GM18507 (cell line): ENCODE measurements around the gene FUT9.

Source experiments
- DNase-seq: peaks from one replicate; pipeline ENCODE4 v3.0.0; 2011; ENCODE audit warnings: low read depth; ENCODE audit not compliant: insufficient read length; ENCODE audit errors: extremely low spot score
- FAIRE-seq: peaks from 2 replicates; lab custom pipeline; 2011; peaks lifted over from hg19 to GRCh38; lab: Jason Lieb, UNC

Gene FUT9

DNA sequence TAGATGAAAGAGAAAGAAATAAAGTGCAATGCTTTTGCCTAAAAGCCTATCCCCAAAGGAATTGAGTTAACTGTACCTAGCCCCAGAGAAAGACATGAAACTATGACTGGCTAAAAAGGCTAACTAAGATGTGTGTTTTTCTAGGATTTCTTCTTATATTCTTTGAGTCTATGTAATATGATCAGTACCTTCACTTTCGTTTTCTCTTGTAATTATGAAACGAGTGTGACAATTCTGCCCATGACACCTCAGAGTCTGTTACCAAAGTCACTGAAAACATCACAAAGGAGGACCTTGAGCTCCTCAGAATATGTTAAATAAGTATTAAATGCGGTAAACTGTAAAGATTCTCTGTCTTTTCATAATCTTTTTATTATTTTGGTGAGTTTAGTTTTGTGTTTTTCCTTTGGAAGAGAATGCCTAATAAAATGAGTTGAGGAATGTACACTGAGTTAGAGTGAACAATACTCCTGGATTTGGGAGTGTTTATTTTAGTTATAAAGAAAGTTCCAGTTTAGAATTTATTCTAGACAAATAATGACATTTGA is 141.3 kb downstream of the FUT9 start:
- DNase-seq (no peak), FAIRE-seq (peak; percentile 79)

DNA sequence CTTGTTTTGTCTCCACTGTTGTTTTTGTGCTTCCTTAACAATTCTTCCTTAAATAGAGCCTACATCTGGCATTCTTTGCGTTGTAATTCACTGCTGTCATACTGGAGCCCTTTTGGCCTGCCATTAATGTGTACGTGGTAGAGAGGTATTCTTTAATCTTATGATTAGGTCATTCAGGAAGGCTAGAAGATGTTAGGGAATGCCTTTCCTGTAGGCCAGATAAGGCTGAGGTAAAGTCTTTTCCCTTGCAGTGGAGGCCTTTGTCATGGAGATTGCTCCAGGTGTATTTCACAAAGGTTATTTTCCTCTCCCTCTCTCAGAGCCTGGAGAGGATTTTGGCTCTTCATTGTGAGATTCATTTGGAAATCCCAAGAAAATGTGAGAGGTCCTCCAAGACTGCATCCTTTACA is 146.9 kb downstream of the FUT9 start:
- DNase-seq (no peak), FAIRE-seq (no peak)

DNA sequence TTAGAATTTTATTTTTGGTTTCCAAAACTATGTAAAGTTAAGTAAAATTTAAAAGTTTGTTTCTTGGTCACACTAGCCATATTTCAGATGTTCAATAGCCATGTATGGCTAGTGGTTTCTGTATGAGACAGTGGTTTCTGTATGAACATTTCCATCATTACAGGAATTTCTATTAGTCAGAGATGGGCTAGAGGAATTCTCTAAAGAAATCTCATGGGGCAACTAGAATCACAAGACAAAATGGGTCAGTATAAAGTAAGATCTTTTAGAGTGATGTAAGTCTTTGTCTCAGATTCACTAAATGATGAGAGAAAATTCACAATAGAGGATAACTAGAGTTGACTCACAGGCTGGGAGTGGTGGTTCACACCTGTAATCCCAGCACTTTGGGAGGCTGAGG is 149.0 kb downstream of the FUT9 start:
- no peak for FAIRE-seq

DNA sequence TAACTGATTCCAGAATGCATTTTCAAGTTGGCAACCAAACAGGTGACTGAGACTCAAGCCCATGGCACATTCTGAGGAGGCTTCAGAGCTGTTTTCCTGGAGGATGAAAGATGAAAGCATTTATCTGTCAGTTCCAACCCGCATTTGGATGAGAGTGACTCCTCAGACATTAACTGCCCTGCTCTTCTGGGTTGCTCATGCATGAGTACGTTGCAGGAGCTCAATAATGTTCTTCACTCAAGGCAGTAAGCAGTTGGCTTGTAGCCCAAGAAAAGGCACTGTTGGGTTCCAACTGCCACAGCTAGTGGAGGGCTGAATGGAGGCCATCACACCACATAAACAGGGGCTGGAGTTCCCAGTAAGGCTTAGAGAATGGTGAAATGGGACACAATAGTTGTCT is 155.3 kb downstream of the FUT9 start:
- FAIRE-seq (no peak), DNase-seq (no peak)

More for the DNA sequence above, 149.0 kb downstream of the FUT9 start:
- DNase-seq, result no peak

DNA sequence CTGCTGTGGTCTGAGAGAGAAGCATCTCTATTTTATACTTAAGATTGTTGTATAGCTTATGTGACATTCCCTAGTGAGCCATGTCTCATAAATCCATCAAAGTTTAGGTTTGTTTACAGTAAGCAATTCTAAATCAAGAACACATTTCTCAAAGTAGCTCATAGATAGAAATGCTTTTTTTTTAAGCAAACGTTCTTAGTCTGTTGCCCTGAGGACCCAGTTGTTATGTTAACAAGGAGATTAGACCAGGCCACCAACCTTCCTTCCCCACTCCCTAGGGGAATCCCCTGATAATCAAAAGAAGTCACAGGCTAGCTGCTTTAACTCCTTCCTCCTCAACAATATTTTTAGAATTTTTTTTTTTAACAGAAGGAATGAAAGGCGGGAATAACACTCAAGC is 169.0 kb downstream of the FUT9 start:
- DNase-seq (no peak), FAIRE-seq (no peak)

DNA sequence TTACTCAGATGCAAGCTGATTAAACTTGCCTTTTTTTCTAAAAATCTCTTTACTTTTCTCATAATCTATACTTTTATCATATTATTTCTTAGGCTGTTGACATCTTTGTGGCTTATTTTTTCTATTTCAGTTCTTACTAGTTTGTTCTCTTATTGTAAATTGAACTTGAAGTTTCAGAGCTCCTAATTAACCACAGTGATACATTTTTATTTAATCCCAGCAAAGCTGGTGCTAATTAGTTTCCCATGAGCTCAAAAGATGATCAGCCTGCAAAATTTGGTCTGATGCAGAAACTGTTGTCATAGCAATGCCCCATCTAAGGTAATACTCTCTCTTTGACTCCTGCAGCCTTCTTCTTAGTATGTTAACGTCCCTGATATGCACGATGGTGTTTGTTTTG is 170.3 kb downstream of the FUT9 start:
- FAIRE-seq (no peak), DNase-seq (no peak)

DNA sequence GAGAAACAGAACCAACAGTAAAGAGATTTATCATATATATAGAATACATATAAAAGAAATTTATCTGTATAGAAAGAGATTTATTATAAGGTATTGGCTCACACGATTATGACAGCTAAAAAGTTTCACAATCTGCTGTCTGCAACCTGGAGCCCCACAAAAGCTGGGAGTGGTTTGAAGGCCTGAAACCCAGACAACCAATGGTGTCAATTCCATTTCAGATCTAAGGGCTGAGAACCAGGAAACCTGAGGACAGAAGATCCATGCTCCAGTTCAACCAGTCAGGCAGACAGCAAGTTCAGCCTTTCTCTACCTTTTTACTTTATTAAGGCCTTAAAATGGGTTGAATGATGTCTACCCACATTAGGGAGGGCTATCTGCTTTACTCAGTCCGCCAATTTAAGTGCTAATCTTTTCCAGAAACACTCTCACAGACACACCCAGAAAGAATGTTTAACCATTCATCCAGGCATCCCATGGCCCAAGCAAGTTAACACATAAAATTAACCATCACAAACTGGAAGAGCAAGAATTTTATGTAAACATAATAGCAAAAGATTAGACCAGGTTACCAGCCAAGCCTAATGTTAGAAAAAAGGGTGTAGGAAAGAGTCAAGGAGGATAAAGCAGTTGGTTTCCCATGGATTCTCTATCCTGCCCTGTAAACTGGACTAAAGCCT is 170.9 kb downstream of the FUT9 start:
- no peak for DNase-seq
- no peak for FAIRE-seq

DNA sequence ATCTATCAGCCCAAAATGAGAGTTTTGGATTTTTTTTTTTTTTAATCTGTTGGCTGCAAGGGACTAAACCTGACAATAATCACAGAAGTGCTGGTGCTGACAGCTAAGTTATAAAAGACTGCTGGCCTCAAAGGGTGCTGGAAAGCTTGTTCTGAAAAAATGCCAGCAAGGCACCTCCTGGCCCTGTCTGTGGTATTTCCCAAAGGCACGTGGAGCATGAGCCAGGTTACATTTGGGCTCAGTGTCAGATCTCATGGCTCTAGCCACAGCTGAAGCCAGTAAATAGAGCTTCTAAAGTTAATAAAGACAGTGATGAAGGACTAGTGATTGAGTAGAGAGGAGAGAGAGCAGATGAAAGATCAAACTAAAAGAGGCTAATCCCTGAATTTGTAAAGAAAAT is 178.9 kb downstream of the FUT9 start:
- FAIRE-seq (no peak), DNase-seq (no peak)

DNA sequence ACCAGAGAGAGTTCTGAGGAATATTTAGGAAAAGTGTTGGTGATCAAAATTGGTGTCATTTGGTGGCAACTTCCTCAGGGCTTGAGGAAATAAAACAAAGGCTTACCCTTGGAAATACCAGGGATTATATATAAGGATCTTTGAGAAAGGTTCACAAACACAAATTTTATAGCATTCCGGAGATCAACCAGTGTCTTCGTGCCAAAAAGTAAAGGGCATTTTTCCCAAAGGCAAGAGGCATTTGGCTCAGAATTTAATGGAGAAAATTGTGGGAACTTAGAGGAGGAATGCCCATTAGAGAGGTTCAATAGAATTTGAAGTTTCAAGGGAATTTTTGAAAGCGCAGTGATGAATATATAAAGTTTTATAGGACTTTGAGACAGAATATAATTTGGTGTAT is 179.5 kb downstream of the FUT9 start:
- FAIRE-seq, result no peak
- DNase-seq, result no peak

DNA sequence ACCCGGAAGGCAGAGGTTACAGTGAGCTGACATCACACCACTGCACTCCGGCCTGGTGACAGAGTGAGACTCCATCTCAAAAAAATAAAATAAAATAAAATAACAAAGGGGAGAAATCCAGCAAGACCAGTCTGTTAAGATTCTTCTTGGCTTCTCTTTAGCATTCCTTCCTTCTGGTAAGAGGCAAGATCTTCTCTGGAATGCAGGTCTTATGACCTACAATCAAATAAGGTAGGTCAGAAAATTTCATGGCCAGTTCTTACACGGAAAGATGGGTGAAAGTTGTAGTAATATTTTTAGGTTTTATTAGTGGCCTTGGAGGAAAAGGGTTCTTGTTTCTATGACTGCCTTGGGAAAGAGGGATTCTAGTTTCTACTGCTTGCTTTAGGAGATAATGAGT is 180.9 kb downstream of the FUT9 start:
- no peak for DNase-seq
- FAIRE-seq, result no peak

DNA sequence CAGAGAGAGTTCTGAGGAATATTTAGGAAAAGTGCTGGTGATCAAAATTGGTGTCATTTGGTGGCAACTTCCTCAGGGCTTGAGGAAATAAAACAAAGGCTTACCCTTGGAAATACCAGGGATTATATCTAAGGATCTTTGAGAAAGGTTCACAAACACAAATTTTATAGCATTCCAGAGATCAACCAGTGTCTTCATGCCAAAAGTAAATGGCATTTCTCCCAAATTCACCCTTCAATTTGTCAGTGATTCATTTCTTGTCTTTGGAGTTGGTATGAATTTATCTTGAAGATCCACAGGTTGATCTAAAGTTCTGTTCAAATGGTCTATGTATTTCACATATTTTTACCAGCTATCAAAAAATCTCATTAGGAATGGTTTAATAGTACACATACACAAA is 181.5 kb downstream of the FUT9 start:
- DNase-seq (no peak), FAIRE-seq (no peak)

DNA sequence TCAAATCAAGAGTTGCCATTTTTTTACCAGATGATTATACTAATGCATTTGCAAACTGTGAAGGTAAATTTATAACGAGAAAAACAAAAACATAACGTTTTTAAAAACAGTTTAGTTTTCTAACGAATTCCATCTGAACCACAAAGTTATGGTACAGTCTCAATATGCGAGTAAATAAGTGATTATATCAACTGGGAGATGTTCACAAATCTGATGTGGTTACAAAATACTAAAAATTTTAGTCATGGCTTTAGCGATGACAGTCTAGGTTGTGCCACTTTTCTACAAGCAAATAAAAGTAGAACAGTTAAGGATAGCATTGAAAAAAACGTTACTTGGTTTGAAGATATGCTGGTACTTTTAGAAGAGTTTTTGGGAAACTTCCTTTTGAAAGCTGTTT is 186.8 kb downstream of the FUT9 start:
- FAIRE-seq (no peak), DNase-seq (no peak)

DNA sequence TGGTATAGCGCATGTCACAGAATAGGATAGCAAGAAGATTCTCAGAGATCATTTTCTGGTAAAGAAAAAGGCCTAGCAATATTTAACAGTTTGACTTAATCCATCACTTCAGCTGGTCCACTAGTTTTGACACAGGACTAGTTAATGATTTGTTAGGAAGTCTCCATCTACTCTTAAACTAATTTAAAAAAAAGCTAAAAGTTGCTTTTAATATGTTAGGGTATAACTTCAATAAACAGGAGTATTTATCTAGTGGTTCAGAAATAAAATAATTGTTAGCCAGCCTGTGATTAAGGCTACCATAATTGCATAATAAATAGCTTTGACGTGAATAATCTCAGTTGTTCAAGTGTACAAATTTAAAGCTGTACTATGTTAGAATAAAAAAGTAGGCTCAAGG is 195.6 kb downstream of the FUT9 start:
- DNase-seq (no peak), FAIRE-seq (no peak)

DNA sequence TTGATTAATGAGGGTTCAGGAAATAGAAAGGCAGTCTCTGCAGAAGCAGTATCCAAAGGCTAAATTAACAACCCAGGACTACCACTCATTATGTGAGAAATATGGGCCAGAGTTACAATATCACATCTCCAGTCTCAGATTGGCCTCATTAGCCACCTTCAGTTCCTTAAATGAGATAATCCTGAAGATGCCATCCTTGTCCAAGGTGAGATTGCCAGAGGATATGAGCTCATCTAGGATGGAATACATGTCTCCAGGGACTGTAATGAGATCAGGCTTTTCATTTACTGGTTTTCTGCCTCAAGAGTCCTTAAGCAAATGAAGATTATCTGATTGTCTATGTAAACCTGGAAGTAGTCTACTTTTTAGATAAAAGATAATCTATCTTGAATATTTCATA is 196.3 kb downstream of the FUT9 start:
- DNase-seq, result no peak
- no peak for FAIRE-seq

DNA sequence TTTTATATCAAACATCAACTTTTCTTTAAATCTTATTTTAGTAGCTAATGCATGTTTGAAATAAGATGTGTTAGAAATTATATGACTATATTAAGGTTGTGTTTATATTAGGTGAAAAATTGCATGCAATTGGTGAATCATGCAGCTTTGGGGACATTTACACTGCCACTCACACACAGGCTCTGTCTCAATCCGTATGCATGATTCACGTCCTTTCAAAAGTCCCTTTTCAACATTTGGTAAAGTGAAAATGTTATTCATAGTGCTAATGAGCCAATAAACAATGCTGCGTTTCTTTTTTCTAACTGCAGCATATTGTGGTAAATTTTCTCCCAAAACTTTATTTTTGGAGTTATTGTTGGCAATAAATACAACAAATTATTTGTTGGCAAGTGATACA is 198.0 kb downstream of the FUT9 start:
- DNase-seq (no peak), FAIRE-seq (no peak)

DNA sequence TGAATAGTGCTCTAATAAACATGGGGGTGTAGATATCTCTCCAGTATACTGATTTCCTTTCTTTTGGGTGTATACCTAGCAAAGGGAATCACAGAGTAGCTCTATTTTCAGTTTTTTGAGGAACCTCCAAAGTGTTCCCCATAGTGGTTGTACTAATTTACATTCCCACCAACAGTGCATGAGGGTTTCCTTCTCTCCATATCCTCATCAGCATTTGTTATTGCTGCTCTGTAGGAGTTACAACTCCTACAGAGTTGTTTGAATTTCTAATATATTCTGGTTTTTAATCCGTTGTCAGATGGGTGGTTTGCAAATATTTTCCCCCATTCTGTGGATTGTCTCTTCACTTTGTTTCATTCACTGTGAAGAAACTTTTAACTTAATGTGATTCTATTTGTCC is 207.9 kb downstream of the FUT9 start:
- FAIRE-seq (no peak), DNase-seq (no peak)

DNA sequence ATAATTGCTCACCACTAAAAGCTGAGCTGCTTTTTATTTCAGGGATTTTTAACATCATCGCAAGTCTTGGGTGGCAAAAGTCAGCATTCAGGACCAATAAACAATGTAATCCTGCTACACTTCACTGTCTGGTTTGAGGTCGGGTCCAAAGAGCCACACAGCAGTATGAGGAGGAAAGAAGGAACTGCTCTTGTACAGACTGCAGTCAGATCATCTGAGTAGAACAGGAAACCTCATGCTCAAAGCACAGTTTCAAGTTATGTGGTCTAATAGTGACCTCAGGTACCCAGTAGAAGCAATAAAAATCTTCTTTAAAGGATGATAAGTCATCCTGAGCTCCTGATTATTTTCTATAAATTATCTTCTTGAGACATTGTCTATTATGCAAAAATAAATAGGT is 211.4 kb downstream of the FUT9 start:
- DNase-seq, result no peak
- FAIRE-seq, result no peak

DNA sequence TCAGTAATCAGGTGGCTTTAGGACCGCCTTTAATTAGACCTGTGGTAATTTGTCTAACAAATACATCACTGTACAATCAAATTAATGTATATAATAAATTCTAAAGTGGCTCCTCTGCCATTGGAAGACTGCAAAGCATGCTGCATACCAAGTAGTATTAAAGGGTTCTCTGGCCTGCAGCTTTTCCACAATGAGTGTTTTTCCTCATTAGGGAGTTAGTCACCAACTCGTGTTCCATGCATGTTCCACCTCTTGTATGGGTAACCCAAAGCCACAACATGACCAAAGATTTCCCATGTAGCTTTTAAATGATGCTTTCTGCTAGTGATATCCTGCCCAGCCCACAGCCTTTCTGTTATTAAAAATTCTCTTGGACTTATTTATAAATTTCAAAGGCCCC is 218.7 kb downstream of the FUT9 start:
- FAIRE-seq (no peak), DNase-seq (no peak)

DNA sequence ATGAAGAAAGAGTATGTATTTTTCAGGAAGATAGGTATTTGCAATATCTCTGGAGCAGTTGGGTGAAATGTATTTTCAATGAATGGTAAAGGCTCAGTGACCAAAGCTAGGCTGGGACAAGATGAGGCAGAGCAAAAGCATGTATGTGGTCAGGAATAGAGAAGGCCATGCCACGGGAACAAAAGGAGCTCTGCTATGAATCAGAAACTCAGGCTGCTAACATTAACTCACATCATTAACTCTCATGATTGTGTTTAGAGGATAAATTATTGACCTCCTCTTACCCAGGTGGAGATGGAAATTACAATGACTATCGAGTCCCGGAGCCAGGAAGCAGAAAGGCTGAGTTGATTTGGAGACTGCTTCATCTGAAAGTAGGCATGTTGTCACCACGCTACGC is 220.2 kb downstream of the FUT9 start:
- FAIRE-seq (no peak), DNase-seq (no peak)

DNA sequence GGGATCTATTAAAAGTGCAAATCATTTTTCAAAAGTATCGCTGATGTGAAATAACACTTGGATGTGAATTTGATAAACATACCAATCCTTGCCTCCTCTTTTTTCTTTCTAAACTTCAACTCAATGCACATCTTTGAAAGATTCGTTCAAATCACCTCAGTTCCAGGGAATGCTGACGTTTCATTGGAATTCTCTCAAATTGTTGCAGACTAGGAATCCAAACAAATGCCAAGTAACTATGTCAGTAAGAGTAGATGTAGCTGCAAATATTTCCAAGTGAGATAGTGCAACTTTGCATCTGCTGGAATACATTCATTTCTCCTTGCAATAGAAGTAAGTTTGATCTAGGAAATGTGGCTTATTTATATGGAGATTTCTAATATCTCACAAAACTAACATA is 220.7 kb downstream of the FUT9 start:
- DNase-seq (no peak), FAIRE-seq (no peak)

DNA sequence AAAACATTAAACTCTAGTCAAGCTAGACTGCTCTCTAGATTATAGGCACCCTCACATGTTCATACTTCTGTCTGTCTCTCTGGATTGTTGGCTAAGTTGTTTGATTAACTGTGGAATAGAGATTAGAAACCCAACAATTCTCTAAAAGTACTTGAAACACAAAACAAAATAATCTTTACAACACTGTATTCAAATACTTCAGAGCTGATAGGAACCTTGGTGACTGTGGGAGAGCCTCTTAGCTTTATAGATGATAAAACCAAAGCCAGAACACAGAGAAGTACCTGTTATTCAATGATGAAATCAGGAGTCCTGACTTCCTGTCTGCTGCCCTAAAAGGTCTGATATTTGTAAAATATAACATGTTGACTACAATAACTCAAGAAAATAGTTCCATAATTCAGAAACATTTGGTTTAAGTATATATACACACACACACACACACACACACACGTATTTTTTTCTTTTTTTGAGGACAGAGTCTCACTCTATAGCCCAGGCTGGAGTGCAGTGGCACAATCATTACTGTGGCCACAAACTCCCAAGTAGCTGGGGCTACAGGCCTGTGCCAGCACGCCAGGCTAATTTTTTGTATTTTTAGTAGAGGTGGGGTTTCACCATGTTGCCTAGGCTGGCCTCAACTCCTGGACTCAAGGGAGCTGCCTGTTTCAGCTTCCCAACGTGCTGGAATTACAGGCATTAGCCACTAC is 222.0 kb downstream of the FUT9 start:
- DNase-seq (no peak), FAIRE-seq (no peak)
